GM23338 (cell line): ENCODE results near the gene ZNF532. TPM values are rescaled to one million over a fixed set of nuclear protein-coding genes. Genes with fewer than 3 reads are reported as not detected.
"Not testable (repeated sequence)": the region's sequence is repeated elsewhere in the genome, so short reads cannot be mapped to it uniquely, and the experiment has no call there.

Source experiments
- ATAC-seq: fragments of 200-7000 bp; cut with Tn5 transposase; 3 replicates; pipeline ENCODE4 v1.9.1; 2020
- DNase-seq: peaks from one replicate; pipeline ENCODE4 v3.0.0-alpha.2; 2015; ENCODE audit warnings: low spot score
- H2AFZ ChIP-seq: fragments of 200-600 bp; sonication (generic); 2 replicates; pipeline ENCODE4 v1.8.0; 2016; ENCODE audit warnings: antibody characterized with exemption, mild to moderate bottlenecking, moderate library complexity
- H3F3A ChIP-seq: fragments of 200-600 bp; sonication (generic); replicated peaks from 2 replicates; pipeline ENCODE4 v1.8.0; 2017; ENCODE audit warnings: antibody characterized with exemption, mixed run types, low read depth
- H3K27ac ChIP-seq: fragments of 200-600 bp; sonication (generic); 2 replicates; pipeline ENCODE4 v1.6.1; 2016; ENCODE audit warnings: low read depth
- H3K27me3 ChIP-seq: fragments of 200-600 bp; sonication (generic); 2 replicates; pipeline ENCODE4 v1.8.0; 2016; ENCODE audit warnings: mild to moderate bottlenecking, mixed run types, moderate library complexity; ENCODE audit not compliant: insufficient read depth
- H3K36me3 ChIP-seq: fragments of 200-600 bp; sonication (generic); 2 replicates; pipeline ENCODE4 v1.8.0; 2016; ENCODE audit warnings: mild to moderate bottlenecking; ENCODE audit not compliant: insufficient read depth
- H3K4me1 ChIP-seq: fragments of 200-600 bp; sonication (generic); 2 replicates; pipeline ENCODE4 v1.8.0; 2016; ENCODE audit warnings: mild to moderate bottlenecking, moderate library complexity; ENCODE audit not compliant: insufficient read depth
- H3K4me2 ChIP-seq: fragments of 200-600 bp; sonication (generic); 2 replicates; pipeline ENCODE4 v1.7.1; 2017; ENCODE audit warnings: mixed run types
- H3K4me3 ChIP-seq: fragments of 200-600 bp; sonication (generic); 2 replicates; pipeline ENCODE4 v1.6.1; 2016; ENCODE audit warnings: mixed run types
- H3K79me2 ChIP-seq: fragments of 200-600 bp; sonication (generic); replicated peaks from 2 replicates; pipeline ENCODE4 v1.8.0; 2017; ENCODE audit warnings: mild to moderate bottlenecking; ENCODE audit not compliant: insufficient read depth
- H3K9me2 ChIP-seq: fragments of 200-600 bp; sonication (generic); 2 replicates; pipeline ENCODE4 v1.8.0; 2017; ENCODE audit not compliant: insufficient read depth
- H4K20me1 ChIP-seq: fragments of 200-600 bp; sonication (generic); replicated peaks from 2 replicates; pipeline ENCODE4 v1.8.0; 2017; ENCODE audit warnings: mild to moderate bottlenecking; ENCODE audit not compliant: insufficient read depth
- H3K27ac Mint-ChIP-seq: 2 replicates; pipeline ENCODE4 v1.8.0; 2020; ENCODE audit warnings: inconsistent platforms, mild to moderate bottlenecking, moderate library complexity, mixed read lengths
- H3K27me3 Mint-ChIP-seq: 3 replicates; pipeline ENCODE4 v1.8.0; 2022; ENCODE audit warnings: low read depth, mild to moderate bottlenecking, moderate library complexity, mixed read lengths, inconsistent platforms; ENCODE audit not compliant: insufficient read depth, poor library complexity
- H3K36me3 Mint-ChIP-seq: 3 replicates; pipeline ENCODE4 v1.8.0; 2021; ENCODE audit warnings: low read depth, mild to moderate bottlenecking, inconsistent platforms, moderate library complexity, mixed read lengths
- H3K4me1 Mint-ChIP-seq: 3 replicates; pipeline ENCODE4 v1.8.0; 2020; ENCODE audit warnings: mild to moderate bottlenecking, inconsistent platforms, mixed read lengths
- H3K4me3 Mint-ChIP-seq: 3 replicates; pipeline ENCODE4 v1.8.0; 2021; ENCODE audit warnings: moderate library complexity, mild to moderate bottlenecking, inconsistent platforms, mixed read lengths
- H3K9me3 Mint-ChIP-seq: 3 replicates; pipeline ENCODE4 v1.8.0; 2020; ENCODE audit warnings: moderate library complexity, mild to moderate bottlenecking, inconsistent platforms, mixed read lengths
- CREB1 ChIP-seq: fragments of 250-450 bp; sonication (Bioruptor Pico); IDR thresholded peaks from 2 replicates; pipeline ENCODE4 v1.5.0; 2020; ENCODE audit warnings: low read depth, mild to moderate bottlenecking, moderate library complexity
- EZH2 ChIP-seq: fragments of 200-600 bp; sonication (generic); IDR thresholded peaks from one replicate; pipeline ENCODE4 v1.8.0; 2017; ENCODE audit warnings: antibody characterized with exemption, mild to moderate bottlenecking, low read depth; ENCODE audit not compliant: unreplicated experiment
- EZH2phosphoT487 ChIP-seq: fragments of 200-600 bp; sonication (generic); IDR thresholded peaks from one replicate; pipeline ENCODE4 v1.8.1; 2018; ENCODE audit warnings: antibody characterized with exemption; ENCODE audit not compliant: unreplicated experiment
- JUNB ChIP-seq: IDR thresholded peaks from one replicate; pipeline ENCODE4 v1.6.1; 2016; ENCODE audit warnings: antibody characterized with exemption; ENCODE audit not compliant: unreplicated experiment
- NANOG ChIP-seq: IDR thresholded peaks from 2 replicates; pipeline ENCODE4 v1.6.1; 2016; ENCODE audit warnings: antibody characterized with exemption, borderline replicate concordance
- POLR2AphosphoS5 ChIP-seq: IDR thresholded peaks from 2 replicates; pipeline ENCODE4 v1.6.1; 2016; ENCODE audit warnings: antibody characterized with exemption, low read depth
- REST ChIP-seq: IDR thresholded peaks from one replicate; pipeline ENCODE4 v1.6.1; 2018; ENCODE audit warnings: antibody characterized with exemption; ENCODE audit not compliant: unreplicated experiment
- STAT1 ChIP-seq: IDR thresholded peaks from one replicate; pipeline ENCODE4 v1.6.1; 2016; ENCODE audit warnings: antibody characterized with exemption; ENCODE audit not compliant: unreplicated experiment
- ZNF114 ChIP-seq: fragments of 250-450 bp; sonication (Bioruptor Pico); IDR thresholded peaks from 2 replicates; pipeline ENCODE4 v1.5.0; 2020; ENCODE audit warnings: mild to moderate bottlenecking, moderate library complexity
- ZNF331 ChIP-seq: fragments of 250-450 bp; sonication (Bioruptor Pico); IDR thresholded peaks from 2 replicates; pipeline ENCODE4 v1.5.0; 2020; ENCODE audit warnings: low read depth, mild to moderate bottlenecking, moderate library complexity
- polyA plus RNA-seq: library from polyadenylated mRNA; unstranded; fragments of >200 nt; fragmentation: Nextera tagmentation; extraction: Ambion mirVana; gene quantifications from 2 replicates; pipeline ENCODE4 v1.2.1, GENCODE V29; 2016
- total RNA-seq: library from RNA; depleted of rRNA; stranded (reverse); fragments of >200 nt; shearing (Covaris generic); gene quantifications from 2 replicates; pipeline ENCODE4 v1.2.3, GENCODE V29; 2014
- TF ChIP-seq, protein P1 (sequence below), 2 experiments: fragments of 200-600 bp in 1 of 2; sonication (generic) in 1 of 2; conservative IDR thresholded peaks; 2 replicates each; pipeline versions ENCODE4 v1.5.1 to v1.6.1; 2016 to 2017; ENCODE audit warnings: antibody characterized with exemption in 2 of 2, low read depth in 2 of 2, mild to moderate bottlenecking in 2 of 2, moderate library complexity in 1 of 2
- TF ChIP-seq, protein P2 (sequence below): IDR thresholded peaks from 2 replicates; pipeline ENCODE4 v1.6.1; 2016; ENCODE audit warnings: antibody characterized with exemption

The ZNF532 gene
- total and polyA plus RNA-seq, 2 experiments from 2014 or later: 51.5 to 225 TPM

GRCh38 chr18:58915006-58915799 lies 50.5 kb downstream of the ZNF532 start (continued):
- TF ChIP-seq REST: no peak
- no peak for TF ChIP-seq POLR2AphosphoS5
- no peak for TF ChIP-seq EZH2
- no peak for TF ChIP-seq STAT1
- TF ChIP-seq CREB1 (CRISPR knock-in tag): no peak
- TF ChIP-seq EZH2phosphoT487: no peak
- TF ChIP-seq, protein P1, sequence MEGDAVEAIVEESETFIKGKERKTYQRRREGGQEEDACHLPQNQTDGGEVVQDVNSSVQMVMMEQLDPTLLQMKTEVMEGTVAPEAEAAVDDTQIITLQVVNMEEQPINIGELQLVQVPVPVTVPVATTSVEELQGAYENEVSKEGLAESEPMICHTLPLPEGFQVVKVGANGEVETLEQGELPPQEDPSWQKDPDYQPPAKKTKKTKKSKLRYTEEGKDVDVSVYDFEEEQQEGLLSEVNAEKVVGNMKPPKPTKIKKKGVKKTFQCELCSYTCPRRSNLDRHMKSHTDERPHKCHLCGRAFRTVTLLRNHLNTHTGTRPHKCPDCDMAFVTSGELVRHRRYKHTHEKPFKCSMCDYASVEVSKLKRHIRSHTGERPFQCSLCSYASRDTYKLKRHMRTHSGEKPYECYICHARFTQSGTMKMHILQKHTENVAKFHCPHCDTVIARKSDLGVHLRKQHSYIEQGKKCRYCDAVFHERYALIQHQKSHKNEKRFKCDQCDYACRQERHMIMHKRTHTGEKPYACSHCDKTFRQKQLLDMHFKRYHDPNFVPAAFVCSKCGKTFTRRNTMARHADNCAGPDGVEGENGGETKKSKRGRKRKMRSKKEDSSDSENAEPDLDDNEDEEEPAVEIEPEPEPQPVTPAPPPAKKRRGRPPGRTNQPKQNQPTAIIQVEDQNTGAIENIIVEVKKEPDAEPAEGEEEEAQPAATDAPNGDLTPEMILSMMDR (conservative IDR thresholded peaks at IDR 0.05; ENCODE audit: low read depth in 2 of 2): no peak
- TF ChIP-seq ZNF331 (CRISPR knock-in tag): no peak
- TF ChIP-seq ZNF114 (CRISPR knock-in tag): no peak
- no peak for TF ChIP-seq JUNB
- TF ChIP-seq NANOG: no peak
- TF ChIP-seq, protein P2, sequence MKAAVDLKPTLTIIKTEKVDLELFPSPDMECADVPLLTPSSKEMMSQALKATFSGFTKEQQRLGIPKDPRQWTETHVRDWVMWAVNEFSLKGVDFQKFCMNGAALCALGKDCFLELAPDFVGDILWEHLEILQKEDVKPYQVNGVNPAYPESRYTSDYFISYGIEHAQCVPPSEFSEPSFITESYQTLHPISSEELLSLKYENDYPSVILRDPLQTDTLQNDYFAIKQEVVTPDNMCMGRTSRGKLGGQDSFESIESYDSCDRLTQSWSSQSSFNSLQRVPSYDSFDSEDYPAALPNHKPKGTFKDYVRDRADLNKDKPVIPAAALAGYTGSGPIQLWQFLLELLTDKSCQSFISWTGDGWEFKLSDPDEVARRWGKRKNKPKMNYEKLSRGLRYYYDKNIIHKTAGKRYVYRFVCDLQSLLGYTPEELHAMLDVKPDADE: no peak

DNA sequence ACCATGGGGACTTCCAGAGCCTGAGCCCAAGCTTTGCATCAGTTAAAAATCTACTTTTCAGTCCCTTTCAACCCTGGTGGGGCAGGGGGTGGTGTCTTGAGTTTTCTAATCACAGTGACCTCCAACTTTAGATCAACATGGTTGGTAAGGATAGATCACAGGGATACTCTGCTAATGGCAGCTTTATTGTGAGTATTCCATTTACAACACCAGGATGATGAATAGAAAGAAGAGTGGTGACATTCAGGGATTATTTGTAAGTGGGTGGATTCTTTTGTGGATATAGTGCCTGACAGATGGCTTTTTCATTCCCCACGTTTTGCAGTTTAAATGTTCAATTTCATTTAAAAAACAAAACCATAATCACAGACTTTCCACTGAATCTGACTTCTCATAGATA lies 51.3 kb downstream of the ZNF532 start:
- Mint-ChIP-seq H3K27ac (peak overlapping the region; percentile 30; the same call in 1 of the 2 replicates), H3K27me3 (peaks cover 11% of the 10 kb centered on the region), H3K4me1 (peaks cover 87% of the 10 kb centered on the region), H3K4me3 (no peak overlapping the region), H3K9me3 (no peaks in the 10 kb centered on the region; the same call in 2 of the 3 replicates), H3K36me3 (peaks cover 72% of the 10 kb centered on the region)
- TF ChIP-seq EZH2: no peak
- Histone ChIP-seq H3F3A (peaks cover 19% of the 10 kb centered on the region), H3K27ac (peak overlapping the region; percentile 73), H2AFZ (no peak overlapping the region), H3K4me1 (peaks cover 60% of the 10 kb centered on the region), H3K79me2 (peaks cover 100% of the 10 kb centered on the region), H3K27me3 (no peaks in the 10 kb centered on the region), H3K4me2 (peak overlapping the region; percentile 54; the same call in 1 of the 2 replicates), H3K9me2 (no peaks in the 10 kb centered on the region), H4K20me1 (peaks cover 58% of the 10 kb centered on the region), H3K4me3 (no peak overlapping the region), H3K36me3 (peaks cover 19% of the 10 kb centered on the region; the same call in 1 of the 2 replicates)
- DNase-seq (no peak), ATAC-seq (no peak)

- DNase-seq, H3K27me3 ChIP-seq, H3K4me3 Mint-ChIP-seq, H3K27me3 Mint-ChIP-seq, H2AFZ ChIP-seq, H3K4me2 ChIP-seq, ATAC-seq, H3K27ac Mint-ChIP-seq, H3K9me3 Mint-ChIP-seq, H3K4me3 ChIP-seq, H3K9me2 ChIP-seq: not testable (repeated sequence)
- Histone ChIP-seq H3K36me3 (peaks cover 41% of the 10 kb centered on the region; the same call in 1 of the 2 replicates), H3K79me2 (peaks cover 100% of the 10 kb centered on the region), H3K27ac (peak overlapping the region; percentile 48; the same call in 1 of the 2 replicates), H3F3A (peaks cover 31% of the 10 kb centered on the region), H3K4me1 (peaks cover 30% of the 10 kb centered on the region), H4K20me1 (peaks cover 69% of the 10 kb centered on the region)
- H3K36me3 Mint-ChIP-seq: peaks cover 96% of the 10 kb centered on the region
- H3K4me1 Mint-ChIP-seq: peaks cover 74% of the 10 kb centered on the region
Measured at GRCh38 chr18:58919934-58920333, 55.3 kb downstream of the ZNF532 start.
